NCI-H510A treated with DMSO at 0.1 percent for 48 hours (cell line): ENCODE results near the gene CGNL1.
A peak's percentile ranks its signal among the peaks of the same experiment; 100 is the strongest.

Experiments used
- DNase-seq: peaks from one replicate; lab custom pipeline; 2025; lab: John Stamatoyannopoulos, UW

Gene CGNL1

GRCh38 chr15:57460208-57460816, 84.0 kb downstream of the CGNL1 start:
- peak; percentile 25 for DNase-seq

GRCh38 chr15:57461541-57461940, 85.2 kb downstream of the CGNL1 start:
- DNase-seq, result no peak

GRCh38 chr15:57462381-57462780, 86.1 kb downstream of the CGNL1 start:
- no peak for DNase-seq

GRCh38 chr15:57463360-57463759, 87.1 kb downstream of the CGNL1 start:
- DNase-seq, result no peak

DNA sequence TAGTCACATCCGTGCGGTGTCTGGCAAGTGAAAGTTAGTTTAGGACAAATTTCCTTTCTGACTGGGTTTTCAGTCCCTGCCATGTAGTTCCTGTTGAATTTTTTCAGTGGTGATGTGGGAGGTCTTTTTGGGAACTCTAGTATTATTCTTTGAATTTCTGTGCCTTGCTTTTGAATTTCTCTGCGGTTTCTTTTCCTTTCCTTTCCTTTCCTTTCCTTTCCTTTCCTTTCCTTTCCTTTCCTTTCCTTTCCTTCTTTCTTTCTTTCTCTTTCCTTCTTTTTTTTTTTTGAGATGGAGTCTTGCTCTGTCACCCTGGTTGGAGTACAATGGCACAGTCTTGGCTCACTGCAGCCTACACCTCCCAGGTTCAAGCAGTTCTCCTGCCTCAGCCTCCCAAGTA, 88.2 kb downstream of the CGNL1 start:
- DNase-seq, result no peak

DNA sequence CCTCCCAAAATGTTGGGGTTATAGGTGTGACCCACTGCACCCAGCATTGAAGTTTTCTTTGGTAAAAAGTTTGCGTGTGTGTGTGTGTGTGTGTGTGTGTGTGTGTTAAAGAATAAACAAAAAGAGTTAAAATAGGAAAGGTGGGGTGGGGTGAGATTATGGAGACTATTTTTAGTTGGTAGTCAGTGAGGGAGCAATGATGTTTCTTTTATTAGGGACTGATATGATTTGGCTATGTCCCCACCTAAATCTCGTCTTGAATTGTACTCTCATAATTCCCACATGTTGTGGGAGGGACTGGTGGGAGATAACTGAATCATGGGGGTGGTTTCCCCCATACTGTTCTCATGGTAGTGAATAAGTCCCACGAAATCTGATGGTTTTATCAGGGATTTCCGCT, 92.2 kb downstream of the CGNL1 start:
- no peak for DNase-seq

DNA sequence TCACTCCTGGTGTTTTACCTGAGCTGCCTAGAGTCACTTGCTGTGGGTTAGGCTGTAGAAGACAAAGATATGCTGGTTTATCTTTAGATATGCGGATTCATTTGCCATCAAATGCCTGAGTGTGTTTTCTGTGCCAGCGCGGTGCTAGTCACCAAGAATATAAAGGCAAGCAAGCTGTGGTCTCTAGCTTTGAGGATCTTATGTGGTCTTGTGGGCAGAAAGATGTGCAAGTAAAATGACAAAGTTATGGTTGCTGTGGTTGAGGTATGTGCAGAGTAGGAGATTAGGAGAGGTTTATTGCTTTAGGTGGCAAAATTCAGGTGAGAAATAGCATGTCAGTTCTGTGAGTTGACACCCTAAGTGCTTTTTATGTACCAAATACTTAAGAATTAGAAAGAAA, 94.2 kb downstream of the CGNL1 start:
- no peak for DNase-seq

- no peak for DNase-seq
Observed at GRCh38 chr15:57472861-57473260, 96.6 kb downstream of the CGNL1 start.

DNA sequence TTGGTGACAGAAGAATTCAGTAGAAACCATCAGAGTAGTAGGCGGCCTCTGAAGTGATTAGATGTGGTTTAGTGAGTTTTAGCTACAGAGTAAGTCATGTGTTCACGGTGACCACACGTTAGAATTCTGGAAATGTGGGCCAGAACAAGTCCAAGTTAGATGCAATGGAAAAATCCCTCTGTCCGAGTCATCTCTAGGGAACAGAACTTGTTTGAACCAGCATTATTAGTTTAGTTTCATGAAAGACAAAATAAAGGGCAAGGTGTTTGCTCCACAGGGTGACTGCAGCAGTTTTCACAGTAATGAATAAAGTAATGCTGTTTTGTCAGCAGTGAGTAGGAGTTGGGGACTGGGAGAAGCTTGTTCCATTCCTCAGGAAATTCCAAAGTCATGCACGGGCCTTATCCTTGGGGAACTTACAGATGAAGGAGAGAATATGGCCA, 100.2 kb downstream of the CGNL1 start:
- no peak for DNase-seq

- no peak for DNase-seq
Observed at GRCh38 chr15:57477736-57478522, 101.6 kb downstream of the CGNL1 start.

DNA sequence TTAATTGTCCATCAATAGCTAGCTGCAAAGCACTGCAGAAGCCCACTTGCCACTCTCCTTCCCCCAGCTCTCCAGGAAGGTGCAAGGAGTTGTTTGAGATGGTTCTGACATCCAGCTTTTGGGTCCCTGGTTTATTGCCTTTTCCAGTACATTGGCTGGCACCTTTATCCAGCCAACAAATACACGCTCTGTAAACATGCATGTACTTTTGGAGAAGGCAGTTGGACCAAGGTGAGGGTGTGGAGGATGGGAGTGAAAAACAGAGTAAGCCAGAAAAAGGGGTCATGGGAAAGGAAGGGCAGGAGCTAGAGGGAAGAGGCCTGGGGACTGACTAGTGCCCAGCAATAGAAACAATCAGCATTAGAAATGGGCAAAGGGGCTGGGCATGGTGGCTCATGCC, 102.7 kb downstream of the CGNL1 start:
- DNase-seq, result no peak

DNA sequence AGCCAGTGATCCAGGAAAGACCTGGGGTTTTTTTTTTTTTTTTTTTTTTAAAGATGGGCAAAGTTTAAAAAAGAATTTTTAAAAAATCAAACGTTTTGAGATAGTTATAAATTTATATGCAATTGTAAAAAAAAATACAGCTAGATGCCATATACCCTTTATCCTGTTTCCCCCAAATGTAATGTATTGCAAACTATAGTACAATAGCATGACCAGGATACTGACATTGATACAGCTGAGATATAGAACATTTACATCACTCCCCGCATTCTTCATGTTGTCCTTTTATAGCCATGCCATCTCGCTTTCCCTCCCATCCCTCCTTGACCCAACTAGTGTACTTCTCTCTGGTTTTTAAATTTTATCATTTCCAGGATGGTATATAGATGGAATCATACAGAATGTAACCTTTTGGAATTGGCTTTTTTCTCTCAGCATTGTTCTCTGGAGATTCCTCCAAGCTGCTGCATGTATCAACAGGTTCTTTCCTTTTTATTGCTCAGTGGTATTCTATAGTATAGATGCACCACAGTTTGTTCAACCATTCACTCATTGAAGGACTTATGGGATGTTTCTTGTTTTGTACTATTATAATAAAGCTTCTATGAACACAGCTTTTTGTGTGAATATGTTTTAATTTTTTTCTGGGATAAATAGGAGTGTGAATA, 104.9 kb downstream of the CGNL1 start:
- DNase-seq, result no peak

DNA sequence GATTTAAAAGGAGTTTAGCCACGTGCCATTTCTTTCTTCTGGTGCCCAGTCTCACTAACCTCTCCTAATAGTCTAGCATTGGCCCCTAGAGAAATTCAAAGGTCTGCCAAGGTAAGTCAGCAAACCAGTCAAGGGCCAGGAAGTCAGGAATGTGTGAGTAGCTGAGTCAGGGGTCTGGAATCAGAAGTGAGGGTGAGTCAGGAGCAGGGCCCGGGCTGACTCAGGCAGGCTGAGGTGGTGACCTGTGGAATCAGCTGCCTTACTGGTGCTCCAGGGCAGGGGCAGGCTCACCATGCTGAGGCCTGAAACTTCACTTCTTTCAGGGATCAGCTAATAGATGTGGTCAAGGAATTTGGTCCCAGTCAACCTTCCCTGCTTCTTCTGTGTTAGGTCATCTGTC, 109.6 kb downstream of the CGNL1 start:
- DNase-seq, result no peak

GRCh38 chr15:57486833-57487232, 110.5 kb downstream of the CGNL1 start:
- DNase-seq, result no peak

GRCh38 chr15:57489122-57489521, 112.8 kb downstream of the CGNL1 start:
- no peak for DNase-seq

DNA sequence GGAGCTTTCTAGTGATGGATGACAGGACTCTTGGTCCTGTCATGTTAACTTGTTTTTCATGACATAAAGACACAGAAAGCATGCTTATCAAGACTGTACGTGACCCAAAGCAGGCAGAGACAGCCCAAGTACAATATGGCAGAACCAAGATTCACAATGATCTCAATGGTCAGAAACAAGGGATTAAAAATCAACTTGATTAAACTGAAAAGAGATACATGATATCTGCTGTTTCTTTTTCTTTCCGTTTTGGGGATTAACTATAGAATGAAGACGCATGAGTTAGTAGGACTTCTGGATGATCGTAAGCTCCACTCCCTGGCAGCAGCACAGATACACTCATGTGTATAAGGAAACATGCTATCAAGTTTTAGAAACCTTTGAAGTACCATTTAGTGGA, 117.0 kb downstream of the CGNL1 start:
- no peak for DNase-seq

DNA sequence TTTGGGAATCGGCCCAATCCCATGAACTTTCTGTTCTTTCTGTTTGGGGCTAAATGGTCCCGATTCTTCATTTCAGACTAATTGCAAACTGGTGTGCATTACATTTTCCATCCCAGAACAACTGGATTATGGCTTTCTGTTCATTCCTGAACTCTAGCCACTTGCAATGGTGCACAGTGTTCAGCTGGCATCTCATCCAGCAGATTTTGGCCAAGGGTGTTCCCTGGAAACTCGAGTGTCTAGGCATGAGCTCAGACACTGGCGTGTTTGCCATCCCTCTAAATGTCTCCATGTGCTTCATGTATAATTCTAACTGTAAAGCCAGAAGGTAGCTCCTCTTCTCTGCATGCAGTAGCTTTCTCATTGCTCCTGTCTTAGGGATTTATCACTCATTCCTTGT, 118.3 kb downstream of the CGNL1 start:
- no peak for DNase-seq

DNA sequence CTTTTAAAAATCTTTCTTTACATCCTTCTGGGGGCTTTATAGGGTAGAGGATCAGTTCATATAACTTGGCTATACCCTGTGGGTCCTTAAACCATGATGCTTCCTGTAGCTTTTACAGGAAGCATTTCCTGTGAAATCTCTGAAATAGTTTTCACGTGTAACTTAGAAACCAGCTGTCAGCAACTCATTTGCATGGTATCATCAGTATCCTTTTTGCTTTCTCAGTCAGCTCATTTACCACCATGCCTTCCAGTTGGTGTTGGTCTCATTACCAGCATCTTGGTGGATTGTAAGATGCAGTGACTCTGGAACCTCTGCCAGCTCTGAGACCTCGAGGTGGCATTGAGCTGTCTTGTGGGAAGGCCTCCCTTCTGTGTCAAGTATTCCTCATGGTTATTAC, 118.7 kb downstream of the CGNL1 start:
- no peak for DNase-seq

- DNase-seq, result no peak
Observed at GRCh38 chr15:57495554-57496165, 119.4 kb downstream of the CGNL1 start.

- no peak for DNase-seq
Observed at GRCh38 chr15:57496594-57496945, 120.3 kb downstream of the CGNL1 start.

DNA sequence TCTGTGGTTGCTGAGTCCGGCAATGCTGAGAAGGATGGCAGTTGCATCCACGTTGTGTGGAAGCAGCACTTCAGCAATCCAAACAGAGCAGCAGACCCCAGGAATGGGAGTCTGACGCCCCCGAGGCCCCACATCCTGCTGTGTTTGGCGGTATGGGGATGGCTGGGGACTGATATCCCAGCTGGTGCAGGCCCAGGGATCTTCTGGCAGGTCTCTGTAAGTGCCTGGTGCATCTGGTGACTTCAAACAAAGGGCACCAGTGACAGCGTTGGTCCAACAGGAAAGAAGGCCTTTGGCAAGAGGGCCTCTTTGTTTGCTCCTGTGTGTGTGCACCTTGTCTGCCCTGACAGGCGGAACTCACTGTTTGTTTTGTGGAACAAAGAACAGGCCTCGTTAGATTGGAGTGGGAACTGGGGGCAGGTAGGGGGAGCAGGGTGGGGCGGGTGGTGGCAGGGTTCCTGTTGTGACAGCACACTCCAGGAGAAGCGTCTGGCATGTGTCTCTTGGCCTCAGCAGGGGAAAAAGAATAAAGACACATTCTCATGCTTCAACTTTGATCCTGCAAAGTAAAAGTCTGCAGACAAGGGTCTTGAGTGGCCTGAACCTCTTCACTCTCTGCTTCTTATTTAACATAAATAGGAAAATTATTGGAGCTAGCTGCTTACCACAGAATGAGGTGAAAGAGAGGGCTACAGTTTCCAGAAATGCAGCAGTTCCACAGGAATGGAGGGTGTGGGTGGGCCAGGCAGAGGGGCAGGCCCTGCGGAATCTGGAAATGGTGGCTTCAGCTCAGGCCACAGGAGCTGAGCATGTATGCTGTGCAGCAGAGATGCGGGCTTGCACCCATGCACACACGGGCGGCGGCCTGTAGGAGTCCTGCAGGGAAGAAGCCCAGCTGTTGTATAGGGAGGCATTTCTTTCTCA, 120.9 kb downstream of the CGNL1 start:
- peak; percentile 94 for DNase-seq

- no peak for DNase-seq
Observed at GRCh38 chr15:57500256-57500655, 124.0 kb downstream of the CGNL1 start.
